Measurements from ENCODE around the gene CPNE5.

- TF ChIP-seq CTCF (IDR thresholded peaks at IDR 0.05 in 2 of 3, conservative IDR thresholded peaks at IDR 0.05 in 1 of 3; ENCODE audit: insufficient read depth in 2 of 3, low read depth in 1 of 3, low read length in 3 of 3) (no peak), RNF2 (IDR thresholded peaks at IDR 0.05) (no peak), MYNN (IDR thresholded peaks at IDR 0.05) (no peak), MYNN (CRISPR knock-in tag; IDR thresholded peaks at IDR 0.05) (no peak), TCF3 (CRISPR knock-in tag; IDR thresholded peaks at IDR 0.05) (no peak), ZNF24 (IDR thresholded peaks at IDR 0.05) (no peak), GABPA (tag; conservative IDR thresholded peaks at IDR 0.05; ENCODE audit: low read depth) (no peak), POLR2A (conservative IDR thresholded peaks at IDR 0.05) (no peak)
These were observed 102.0 kb downstream of the CPNE5 start for GRCh38 chr6:36737043-36737785.
